Head of caudate nucleus (tissue), 42 donors: Measurements from ENCODE around the gene YTHDF2.
A peak's percentile ranks its signal among the peaks of the same experiment; 100 is the strongest.
"Not testable (repeated sequence)": the region's sequence is repeated elsewhere in the genome, so short reads cannot be mapped to it uniquely, and the experiment has no call there.

Source experiments
- DNase-seq, 42 donors: peaks; one replicate each; pipeline versions ENCODE4 v3.0.0 to v3.0.0-alpha.2; 2020 to 2021; ENCODE audit warnings: mixed read lengths in 7 of 42
- intact Hi-C: fragments of 100-400 bp; cut with DNase I; formaldehyde crosslinking; loops from one replicate; pipeline ENCODE4 v1.15.0; 2022

YTHDF2 gene

GRCh38 chr1:28736450-28737306 is at the start of gene YTHDF2:
YTHDF2 (plus strand) TSS chr1:28736940; CDS start chr1:28737121, 181 bp downstream.
- intact Hi-C loops = loop anchor here (2.0 to 5.0 kb wide), 2 partner anchors 94 to 446 kb away; partner anchors contain the start of genes SRSF4 and TAF12

GRCh38 chr1:28691627-28692026 is 45.1 kb upstream of the YTHDF2 start:
- DNase-seq, intact Hi-C loops: not testable (repeated sequence)

More at GRCh38 chr1:28736450-28737306, at the start of gene YTHDF2:
- DNase-seq = peak; percentile 89 to 98 (median 96)

- no peak for DNase-seq
- intact Hi-C loops = no loop called here
These were observed 33.1 kb upstream of the YTHDF2 start for GRCh38 chr1:28703629-28704028.

- DNase-seq = no peak
- intact Hi-C loops = no loop called here
These were observed 20.4 kb upstream of the YTHDF2 start for GRCh38 chr1:28716336-28716735.

GRCh38 chr1:28718166-28718565 is 18.6 kb upstream of the YTHDF2 start:
- no peak for DNase-seq
- intact Hi-C loops = no loop called here

- intact Hi-C loops = no loop called here
These were observed 18.0 kb upstream of the YTHDF2 start for GRCh38 chr1:28718586-28719331.

GRCh38 chr1:28719332-28719619 is 17.5 kb upstream of the YTHDF2 start:
- intact Hi-C loops = no loop called here
- DNase-seq = no peak

More at GRCh38 chr1:28718586-28719331, 18.0 kb upstream of the YTHDF2 start:
- DNase-seq = peak in 3 of 42 donors; percentile 4 to 39 (median 10)

- no peak for DNase-seq
- intact Hi-C loops = no loop called here
These were observed 16.4 kb upstream of the YTHDF2 start for GRCh38 chr1:28720376-28720775.

GRCh38 chr1:28721927-28722326 is 14.8 kb upstream of the YTHDF2 start:
- intact Hi-C loops, DNase-seq: not testable (repeated sequence)

GRCh38 chr1:28725365-28725764 is 11.4 kb upstream of the YTHDF2 start:
- DNase-seq, intact Hi-C loops: not testable (repeated sequence)

- intact Hi-C loops = loop anchor here (2.0 to 5.0 kb wide), 2 partner anchors 93 to 446 kb away; partner anchors contain the start of genes SRSF4 and TAF12
- no peak for DNase-seq
These were observed 735 bp upstream of the YTHDF2 start for GRCh38 chr1:28735961-28736449.

GRCh38 chr1:28737307-28738132 is 780 bp downstream of the YTHDF2 start:
- peak in 26 of 42 donors; percentile 5 to 51 (median 17) for DNase-seq
- intact Hi-C loops = loop anchor here (2.0 to 5.0 kb wide), 2 partner anchors 95 to 445 kb away; partner anchors contain the start of genes SRSF4 and TAF12

- intact Hi-C loops = no loop called here
- no peak for DNase-seq
These were observed 3.4 kb downstream of the YTHDF2 start for GRCh38 chr1:28740118-28740517.

GRCh38 chr1:28744184-28744583 is 7.4 kb downstream of the YTHDF2 start:
- no peak for DNase-seq
- intact Hi-C loops = no loop called here

- no peak for DNase-seq
- intact Hi-C loops = no loop called here
These were observed 9.0 kb downstream of the YTHDF2 start for GRCh38 chr1:28745653-28746173.

GRCh38 chr1:28750330-28750729 is 13.6 kb downstream of the YTHDF2 start:
- DNase-seq = no peak
- intact Hi-C loops = no loop called here

GRCh38 chr1:28750771-28751294 is 14.1 kb downstream of the YTHDF2 start:
- intact Hi-C loops = not testable (repeated sequence)

GRCh38 chr1:28751315-28752060 is 14.7 kb downstream of the YTHDF2 start:
- DNase-seq = no peak
- intact Hi-C loops = no loop called here

More at GRCh38 chr1:28750771-28751294, 14.1 kb downstream of the YTHDF2 start:
- DNase-seq = not testable (repeated sequence)
